K562 (cell line): Measurements from ENCODE around the gene LPAR2. TPM values are rescaled to one million over a fixed set of nuclear protein-coding genes. Genes with fewer than 3 reads are reported as not detected.

Experiments
- ATAC-seq: fragments of 200-7000 bp; cut with Tn5 transposase; 3 replicates; pipeline ENCODE4 v1.9.1; 2020; ENCODE audit warnings: moderate library complexity
- BruUV-seq: library from RNA; stranded (reverse); fragments of 400-500 nt; replicated peaks from 2 replicates; lab custom pipeline; 2021; lab: Mats Ljungman, UMichigan
- CTCF ChIA-PET: fragments of 300-600 bp; formaldehyde crosslinking; extraction: SDS; loops from one replicate; lab custom pipeline; 2021; ENCODE audit warnings: low intra/inter-chr PET ratio; lab: Yijun Ruan, JAX
- POLR2A ChIA-PET: fragments of 300-600, 350-650 bp; sonication (Branson Sonifier 250); formaldehyde crosslinking; extraction: SDS; loops from one replicate; lab custom pipeline; 2021; ENCODE audit warnings: antibody characterized with exemption, inconsistent platforms; lab: Yijun Ruan, JAX
- DNase-seq, 4 experiments: peaks; one replicate each; pipeline versions ENCODE4 v3.0.0 to v3.0.0-alpha.2; 2011 to 2018; ENCODE audit warnings: low spot score in 3 of 4, mixed read lengths in 3 of 4; ENCODE audit errors: extremely low read depth in 1 of 4
- FAIRE-seq: peaks from 2 replicates; lab custom pipeline; 2011; peaks lifted over from hg19 to GRCh38; lab: Jason Lieb, UNC
- H2AFZ ChIP-seq: 2 replicates; pipeline ENCODE4 v1.6.0; 2011; ENCODE audit warnings: low read depth, low read length, control low read depth, inconsistent platforms
- H3K27ac ChIP-seq: fragments of 200-600 bp; 3 replicates; pipeline ENCODE4 v1.8.0; 2011; ENCODE audit warnings: low read depth, mild to moderate bottlenecking, control low read depth, inconsistent platforms, low read length, moderate library complexity, mixed read lengths; ENCODE audit errors: extremely low read depth
- H3K27me3 ChIP-seq, 2 experiments: fragments of 300-600 bp in 1 of 2; 2 replicates in 1 of 2; 3 replicates in 1 of 2; pipeline versions ENCODE4 v1.6.0 to v1.8.0; 2011; ENCODE audit warnings: inconsistent platforms in 2 of 2, low read length in 2 of 2, mild to moderate bottlenecking in 1 of 2, mixed read lengths in 1 of 2, moderate library complexity in 1 of 2; ENCODE audit not compliant: control insufficient read depth in 2 of 2, insufficient read depth in 2 of 2
- H3K36me3 ChIP-seq: fragments of 300-600 bp; 3 replicates; pipeline ENCODE4 v1.8.0; 2011; ENCODE audit warnings: mild to moderate bottlenecking, low read length, inconsistent platforms; ENCODE audit not compliant: control insufficient read depth, insufficient read depth
- H3K4me1 ChIP-seq, 2 experiments: fragments of 200-600 bp in 1 of 2; replicated peaks in 1 of 2; 2 replicates in 1 of 2; 3 replicates in 1 of 2; pipeline versions ENCODE4 v1.5.1 to v1.8.0; 2011; ENCODE audit warnings: inconsistent platforms in 2 of 2, low read length in 2 of 2, mild to moderate bottlenecking in 1 of 2, mixed read lengths in 1 of 2, moderate library complexity in 1 of 2; ENCODE audit not compliant: control insufficient read depth in 2 of 2, insufficient read depth in 2 of 2
- H3K4me2 ChIP-seq: 2 replicates; pipeline ENCODE4 v1.6.1; 2011; ENCODE audit warnings: low read length, control low read depth, inconsistent platforms, mixed read lengths; ENCODE audit not compliant: insufficient read depth
- H3K4me3 ChIP-seq: fragments of 200-600 bp; sonication (generic), shearing (Covaris generic); 2 replicates; pipeline ENCODE4 v1.5.1; 2016; ENCODE audit warnings: control low read depth, inconsistent platforms
- H3K79me2 ChIP-seq: fragments of 200-600 bp; 3 replicates; pipeline ENCODE4 v1.8.0; 2011; ENCODE audit warnings: low read length, inconsistent platforms; ENCODE audit not compliant: control insufficient read depth, insufficient read depth
- H3K9ac ChIP-seq, 2 experiments: 2 replicates each; pipeline versions ENCODE4 v1.6.0 to v1.6.1; 2011; ENCODE audit warnings: low read depth in 2 of 2, low read length in 2 of 2, control low read depth in 1 of 2, inconsistent platforms in 1 of 2, mild to moderate bottlenecking in 1 of 2, mixed read lengths in 1 of 2; ENCODE audit not compliant: insufficient read depth in 1 of 2
- H3K9me1 ChIP-seq: one replicate; pipeline ENCODE4 v1.6.0; 2011; ENCODE audit warnings: inconsistent platforms, mild to moderate bottlenecking, low read length, moderate library complexity; ENCODE audit not compliant: control insufficient read depth, insufficient read depth
- H3K9me3 ChIP-seq: replicated peaks from 2 replicates; pipeline ENCODE4 v1.5.1; 2011; ENCODE audit warnings: low read depth, low read length, inconsistent platforms; ENCODE audit not compliant: control insufficient read depth, insufficient read depth
- H4K20me1 ChIP-seq: replicated peaks from 2 replicates; pipeline ENCODE4 v1.6.1; 2011; ENCODE audit warnings: low read length, inconsistent platforms, mixed read lengths; ENCODE audit not compliant: control insufficient read depth, insufficient read depth
- CREM ChIP-seq: IDR thresholded peaks from 2 replicates; pipeline ENCODE4 v1.6.1; 2014; ENCODE audit warnings: antibody characterized with exemption, low read depth
- DIDO1 ChIP-seq: fragments of 450-650 bp; IDR thresholded peaks from 2 replicates; pipeline ENCODE4 v1.6.1; 2016; ENCODE audit warnings: low read depth, missing biosample characterization, missing genetic modification characterization
- GABPA ChIP-seq: fragments of 200-800 bp; sonication (Bioruptor generic); conservative IDR thresholded peaks from 2 replicates; pipeline ENCODE4 v1.6.1; 2016; ENCODE audit warnings: low read depth, missing genetic modification characterization, missing compliant biosample characterization
- L3MBTL2 ChIP-seq: fragments of 450-650 bp; IDR thresholded peaks from 2 replicates; pipeline ENCODE4 v1.6.1; 2016; ENCODE audit warnings: mild to moderate bottlenecking, moderate library complexity
- MAFF ChIP-seq: IDR thresholded peaks from 2 replicates; pipeline ENCODE4 v1.6.1; 2012; ENCODE audit warnings: low read length, improper control_type of control experiment
- ZNF316 ChIP-seq: fragments of 450-650 bp; IDR thresholded peaks from 2 replicates; pipeline ENCODE4 v1.6.1; 2016
- ZNF354B ChIP-seq: fragments of 250-450 bp; sonication (Bioruptor Pico); IDR thresholded peaks from 2 replicates; pipeline ENCODE4 v1.4.0; 2020
- WGBS: fragments of 100-300 bp; shearing (Covaris generic); methylation state at CpG from one replicate; pipeline ENCODE4 v1.1.6; 2016; ENCODE audit warnings: low coverage, mixed read lengths; ENCODE audit not compliant: insufficient coverage; ENCODE audit errors: missing lambda C conversion rate; 5-methylcytosine and 5-hydroxymethylcytosine counted together
- in situ Hi-C: fragments of 300-500 bp; cut with MboI; formaldehyde crosslinking; loops from 4 replicates; pipeline ENCODE4 v1.15.0; 2018; ENCODE audit warnings: inconsistent platforms, mixed read lengths
- intact Hi-C: fragments of 100-400 bp; cut with micrococcal nuclease; formaldehyde crosslinking; loops from 2 replicates; pipeline ENCODE4 v1.14.2; 2022
- polyA plus RNA-seq, 8 experiments: library from polyadenylated mRNA; depleted of rRNA in 4 of 8; stranded (reverse) in 5 of 8; unstranded in 3 of 8; fragments of >200 nt; fragmentation: Nextera tagmentation in 2 of 8; fragmentation: Illumina TruSeq in 1 of 8; extraction: Ambion mirVana in 2 of 8; extraction: Trizol in 1 of 8; gene quantifications; 2 replicates each; pipeline versions ENCODE4 v1.2.1 to v1.2.3, GENCODE V29; 2011 to 2014; ENCODE audit warnings: inconsistent platforms in 1 of 8, missing spikeins in 1 of 8
- total RNA-seq, 7 experiments: library from RNA; depleted of rRNA in 6 of 7; stranded (reverse); fragments of >200 nt in 6 of 7; fragmentation: Illumina TruSeq in 2 of 7; extraction: Trizol in 2 of 7; gene quantifications; 2 replicates each; pipeline versions ENCODE4 v1.2.1 to v1.2.3, GENCODE V29; 2011 to 2021; ENCODE audit warnings: low replicate concordance in 1 of 7

LPAR2 gene
- total and polyA plus RNA-seq, 9 of the 15 experiments (the other 6 are each of a cell fraction or from before 2014, with no cell fraction given), result 0.63 to 13.8 (median 4.4) TPM

- no peaks in the 10 kb centered on the region for H3K9me3 ChIP-seq
- in situ Hi-C loops (loop anchor here (25.0 kb wide), 1 partner anchor 112 kb away; the partner anchor contains the start of genes CILP2 and YJEFN3), intact Hi-C loops (no loop called here)
- H3K4me2 ChIP-seq, result no peak overlapping the region
- ATAC-seq (no peak), FAIRE-seq (no peak), DNase-seq (no peak)
- no peak overlapping the region for H3K4me3 ChIP-seq
- WGBS, result 94% methylated on average over 6 of the region's 6 CpGs
- no peak overlapping the region for H3K9ac ChIP-seq
- peaks cover 0 to 5% of the 10 kb centered on the region in 2 experiments; a peak in 1 of 5 replicates for H3K4me1 ChIP-seq
- no peaks in the 10 kb centered on the region for H3K9me1 ChIP-seq
- H3K27ac ChIP-seq, result no peak overlapping the region
- ChIA-PET CTCF (no interaction called here), POLR2A (interaction anchor here (5.6 kb wide), 1 partner anchor 13 kb away, joined by 40 read pairs; the partner anchor contains the start of gene ATP13A1)
- H2AFZ ChIP-seq, result no peak overlapping the region
- H3K27me3 ChIP-seq, result no peaks in the 10 kb centered on the region
- peaks cover 90% of the 10 kb centered on the region; the same call in 2 of the 3 replicates for H3K36me3 ChIP-seq
- H3K79me2 ChIP-seq, result no peaks in the 10 kb centered on the region
- no TSS peak for BruUV-seq
- no peaks in the 10 kb centered on the region for H4K20me1 ChIP-seq
- TF ChIP-seq ZNF316 (no peak), L3MBTL2 (no peak), DIDO1 (tag) (no peak), GABPA (tag) (no peak), MAFF (no peak), ZNF354B (CRISPR knock-in tag) (no peak), CREM (no peak)
These were observed 21.1 kb upstream of the LPAR2 start for GRCh38 chr19:19649155-19649554.
